Neural progenitor cell (in vitro differentiated cells): ENCODE results near the gene PRSS8. TPM values are rescaled to one million over a fixed set of nuclear protein-coding genes. Genes with fewer than 3 reads are reported as not detected.

Source experiments
- DNase-seq: peaks from one replicate; pipeline ENCODE4 v3.0.0-alpha.2; 2016; ENCODE audit warnings: low spot score
- H2AFZ ChIP-seq: fragments of 200-600 bp; sonication (generic); replicated peaks from 2 replicates; pipeline ENCODE4 v1.6.1; 2016; ENCODE audit warnings: antibody characterized with exemption
- H3F3A ChIP-seq: fragments of 200-600 bp; sonication (generic); 2 replicates; pipeline ENCODE4 v1.6.1; 2016; ENCODE audit warnings: antibody characterized with exemption, low read depth
- H3K27ac ChIP-seq: fragments of 200-600 bp; sonication (generic); 2 replicates; pipeline ENCODE4 v1.5.1; 2016; ENCODE audit warnings: mild to moderate bottlenecking
- H3K27me3 ChIP-seq: fragments of 200-600 bp; sonication (generic); 2 replicates; pipeline ENCODE4 v1.6.1; 2016; ENCODE audit warnings: mild to moderate bottlenecking, moderate library complexity
- H3K36me3 ChIP-seq: fragments of 200-600 bp; sonication (generic); 2 replicates; pipeline ENCODE4 v1.5.1; 2016
- H3K4me1 ChIP-seq: fragments of 200-600 bp; sonication (generic); 2 replicates; pipeline ENCODE4 v1.6.1; 2016; ENCODE audit warnings: mixed run types
- H3K4me2 ChIP-seq: fragments of 200-600 bp; sonication (generic); 2 replicates; pipeline ENCODE4 v1.6.1; 2016
- H3K4me3 ChIP-seq: fragments of 200-600 bp; sonication (generic); 2 replicates; pipeline ENCODE4 v1.5.1; 2016
- H3K79me2 ChIP-seq: fragments of 200-600 bp; sonication (generic); 2 replicates; pipeline ENCODE4 v1.6.1; 2016; ENCODE audit warnings: low read depth
- H3K9ac ChIP-seq: fragments of 200-600 bp; sonication (generic); 2 replicates; pipeline ENCODE4 v1.6.1; 2016
- H3K9me3 ChIP-seq: fragments of 200-600 bp; sonication (generic); 2 replicates; pipeline ENCODE4 v1.5.1; 2016; ENCODE audit warnings: low read depth
- H4K20me1 ChIP-seq: fragments of 200-600 bp; sonication (generic); 2 replicates; pipeline ENCODE4 v1.6.1; 2016; ENCODE audit warnings: low read depth
- H3K27ac Mint-ChIP-seq: 3 replicates; pipeline ENCODE4 v1.8.0; 2021; ENCODE audit warnings: mixed read lengths
- H3K27me3 Mint-ChIP-seq: 2 replicates; pipeline ENCODE4 v1.8.0; 2022; ENCODE audit warnings: low read depth, mild to moderate bottlenecking, inconsistent platforms, moderate library complexity, mixed read lengths; ENCODE audit not compliant: insufficient read depth
- H3K36me3 Mint-ChIP-seq: 3 replicates; pipeline ENCODE4 v1.8.0; 2021; ENCODE audit warnings: mixed read lengths
- H3K4me1 Mint-ChIP-seq: 3 replicates; pipeline ENCODE4 v1.8.0; 2021; ENCODE audit warnings: mixed read lengths
- H3K4me3 Mint-ChIP-seq: 3 replicates; pipeline ENCODE4 v1.8.0; 2021; ENCODE audit warnings: mild to moderate bottlenecking, moderate library complexity, mixed read lengths
- H3K9me3 Mint-ChIP-seq: 3 replicates; pipeline ENCODE4 v1.8.0; 2020; ENCODE audit warnings: mixed read lengths
- EZH2 ChIP-seq: fragments of 200-600 bp; sonication (generic); IDR thresholded peaks from 2 replicates; pipeline ENCODE4 v1.6.1; 2017; ENCODE audit warnings: antibody characterized with exemption, mild to moderate bottlenecking, moderate library complexity
- EZH2phosphoT487 ChIP-seq: fragments of 200-600 bp; sonication (generic); IDR thresholded peaks from 2 replicates; pipeline ENCODE4 v1.6.1; 2017; ENCODE audit warnings: antibody characterized with exemption
- total RNA-seq: library from RNA; depleted of rRNA; stranded (reverse); fragments of >200 nt; gene quantifications from 2 replicates; pipeline ENCODE4 v1.2.3, GENCODE V29; 2015; ENCODE audit warnings: low replicate concordance
- TF ChIP-seq, protein P1 (sequence below): fragments of 200-600 bp; sonication (generic); IDR thresholded peaks from 2 replicates; pipeline ENCODE4 v1.5.1; 2017; ENCODE audit warnings: antibody characterized with exemption, mild to moderate bottlenecking

Gene PRSS8
- total RNA-seq, 1 donor from 2014 or later, result 2.7 TPM

- peaks cover 4% of the 10 kb centered on the region for H3K9me3 Mint-ChIP-seq
- H3K36me3 Mint-ChIP-seq, result peaks cover 53% of the 10 kb centered on the region
- H3K4me1 Mint-ChIP-seq, result peaks cover 37% of the 10 kb centered on the region
- H3K27ac Mint-ChIP-seq, result no peak overlapping the region
- Histone ChIP-seq H3K36me3 (peaks cover 21% of the 10 kb centered on the region), H3K27ac (no peak overlapping the region), H3K79me2 (peaks cover 83% of the 10 kb centered on the region), H3K4me2 (peak overlapping the region; percentile 95), H3K9ac (peak overlapping the region; percentile 92), H3F3A (peaks cover 58% of the 10 kb centered on the region), H4K20me1 (peaks cover 68% of the 10 kb centered on the region), H3K4me3 (peak overlapping the region; percentile 72), H3K9me3 (no peaks in the 10 kb centered on the region), H2AFZ (no peak overlapping the region), H3K4me1 (peaks cover 17% of the 10 kb centered on the region), H3K27me3 (no peaks in the 10 kb centered on the region)
- H3K27me3 Mint-ChIP-seq, result peaks cover 29% of the 10 kb centered on the region
- TF ChIP-seq EZH2phosphoT487 (no peak), EZH2 (no peak)
- TF ChIP-seq, protein P1, sequence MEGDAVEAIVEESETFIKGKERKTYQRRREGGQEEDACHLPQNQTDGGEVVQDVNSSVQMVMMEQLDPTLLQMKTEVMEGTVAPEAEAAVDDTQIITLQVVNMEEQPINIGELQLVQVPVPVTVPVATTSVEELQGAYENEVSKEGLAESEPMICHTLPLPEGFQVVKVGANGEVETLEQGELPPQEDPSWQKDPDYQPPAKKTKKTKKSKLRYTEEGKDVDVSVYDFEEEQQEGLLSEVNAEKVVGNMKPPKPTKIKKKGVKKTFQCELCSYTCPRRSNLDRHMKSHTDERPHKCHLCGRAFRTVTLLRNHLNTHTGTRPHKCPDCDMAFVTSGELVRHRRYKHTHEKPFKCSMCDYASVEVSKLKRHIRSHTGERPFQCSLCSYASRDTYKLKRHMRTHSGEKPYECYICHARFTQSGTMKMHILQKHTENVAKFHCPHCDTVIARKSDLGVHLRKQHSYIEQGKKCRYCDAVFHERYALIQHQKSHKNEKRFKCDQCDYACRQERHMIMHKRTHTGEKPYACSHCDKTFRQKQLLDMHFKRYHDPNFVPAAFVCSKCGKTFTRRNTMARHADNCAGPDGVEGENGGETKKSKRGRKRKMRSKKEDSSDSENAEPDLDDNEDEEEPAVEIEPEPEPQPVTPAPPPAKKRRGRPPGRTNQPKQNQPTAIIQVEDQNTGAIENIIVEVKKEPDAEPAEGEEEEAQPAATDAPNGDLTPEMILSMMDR, result no peak
- no peak for DNase-seq
- peak overlapping the region; percentile 98 for H3K4me3 Mint-ChIP-seq
Observed at GRCh38 chr16:31182391-31182790, 46.9 kb upstream of the PRSS8 start.

- Histone ChIP-seq H3K9ac (peak overlapping the region; percentile 92), H4K20me1 (peaks cover 56% of the 10 kb centered on the region), H3K27me3 (no peaks in the 10 kb centered on the region), H3K4me2 (peak overlapping the region; percentile 95), H3K36me3 (peaks cover 15% of the 10 kb centered on the region), H3K9me3 (no peaks in the 10 kb centered on the region), H3K4me3 (peak overlapping the region; percentile 72), H3K79me2 (peaks cover 71% of the 10 kb centered on the region), H3K4me1 (peaks cover 17% of the 10 kb centered on the region), H2AFZ (no peak overlapping the region), H3K27ac (no peak overlapping the region), H3F3A (peaks cover 50% of the 10 kb centered on the region)
- DNase-seq, result peak; percentile 50
- peak overlapping the region; percentile 98 for H3K4me3 Mint-ChIP-seq
- peaks cover 43% of the 10 kb centered on the region for H3K36me3 Mint-ChIP-seq
- H3K9me3 Mint-ChIP-seq, result peaks cover 4% of the 10 kb centered on the region
- peaks cover 22% of the 10 kb centered on the region for H3K27me3 Mint-ChIP-seq
- H3K4me1 Mint-ChIP-seq, result peaks cover 39% of the 10 kb centered on the region
- TF ChIP-seq, protein P1, result no peak
- TF ChIP-seq EZH2 (no peak), EZH2phosphoT487 (no peak)
- H3K27ac Mint-ChIP-seq, result peak overlapping the region; percentile 88
Observed at GRCh38 chr16:31181102-31181830, 45.7 kb upstream of the PRSS8 start.

DNA sequence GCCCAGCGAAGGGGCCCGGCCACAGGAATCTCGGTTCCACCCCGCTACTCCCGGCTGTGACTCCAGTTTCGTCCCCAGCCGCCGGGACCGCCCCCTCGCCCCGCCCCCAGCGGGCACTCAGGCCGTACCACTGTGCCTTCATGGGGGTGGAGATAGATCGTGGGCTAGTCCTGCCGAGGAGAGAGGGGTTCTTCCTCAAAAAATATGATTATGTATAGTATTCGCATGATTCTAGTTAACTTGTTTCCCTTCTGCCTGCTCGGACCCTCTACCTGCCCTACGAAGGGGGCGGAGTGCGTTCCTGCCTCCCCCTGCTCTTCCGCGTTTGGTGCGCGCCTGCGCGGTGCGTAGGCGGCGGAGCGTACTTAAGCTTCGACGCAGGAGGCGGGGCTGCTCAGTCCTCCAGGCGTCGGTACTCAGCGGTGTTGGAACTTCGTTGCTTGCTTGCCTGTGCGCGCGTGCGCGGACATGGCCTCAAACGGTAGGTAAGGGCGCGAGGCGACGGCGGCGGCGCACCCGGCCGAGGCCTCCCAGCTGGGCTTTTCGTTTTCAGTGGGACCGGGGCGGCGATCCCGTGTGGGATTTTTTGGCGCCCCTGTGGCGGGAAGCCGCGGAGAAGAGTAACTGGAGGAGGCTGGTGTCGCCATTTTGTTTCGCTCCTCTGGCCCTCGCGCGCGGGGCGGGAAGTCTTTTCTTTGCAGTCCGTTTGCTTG is 44.4 kb upstream of the PRSS8 start, which contains the start of gene FUS:
Gene FUS, plus strand, starts transcription at position 393 of the 713 bp plus-strand sequence. Its CDS starts 76 bp downstream, at position 469.
- H3K36me3 Mint-ChIP-seq, result peaks cover 29% of the 10 kb centered on the region
- Histone ChIP-seq H2AFZ (peak within 1 kb of the TSS; percentile 85), H3K27me3 (no peaks in the 10 kb centered on the region), H4K20me1 (peaks cover 43% of the 10 kb centered on the region), H3K9ac (peak within 1 kb of the TSS; percentile 92), H3K4me1 (peaks cover 17% of the 10 kb centered on the region), H3K36me3 (peaks cover 4% of the 10 kb centered on the region), H3K4me2 (peak within 1 kb of the TSS; percentile 95), H3K9me3 (no peaks in the 10 kb centered on the region), H3F3A (peaks cover 38% of the 10 kb centered on the region), H3K79me2 (peaks cover 58% of the 10 kb centered on the region), H3K27ac (peak within 1 kb of the TSS; percentile 97), H3K4me3 (peak within 1 kb of the TSS; percentile 72)
- H3K4me1 Mint-ChIP-seq, result peaks cover 39% of the 10 kb centered on the region
- peak within 1 kb of the TSS; percentile 98 for H3K4me3 Mint-ChIP-seq
- H3K27me3 Mint-ChIP-seq, result peaks cover 19% of the 10 kb centered on the region
- TF ChIP-seq EZH2, result no peak
- peaks cover 4% of the 10 kb centered on the region for H3K9me3 Mint-ChIP-seq
- peak within 1 kb of the TSS; percentile 100 for H3K27ac Mint-ChIP-seq
- DNase-seq, result peak; percentile 98
